ENCODE results near the gene SPEF1.

DNA sequence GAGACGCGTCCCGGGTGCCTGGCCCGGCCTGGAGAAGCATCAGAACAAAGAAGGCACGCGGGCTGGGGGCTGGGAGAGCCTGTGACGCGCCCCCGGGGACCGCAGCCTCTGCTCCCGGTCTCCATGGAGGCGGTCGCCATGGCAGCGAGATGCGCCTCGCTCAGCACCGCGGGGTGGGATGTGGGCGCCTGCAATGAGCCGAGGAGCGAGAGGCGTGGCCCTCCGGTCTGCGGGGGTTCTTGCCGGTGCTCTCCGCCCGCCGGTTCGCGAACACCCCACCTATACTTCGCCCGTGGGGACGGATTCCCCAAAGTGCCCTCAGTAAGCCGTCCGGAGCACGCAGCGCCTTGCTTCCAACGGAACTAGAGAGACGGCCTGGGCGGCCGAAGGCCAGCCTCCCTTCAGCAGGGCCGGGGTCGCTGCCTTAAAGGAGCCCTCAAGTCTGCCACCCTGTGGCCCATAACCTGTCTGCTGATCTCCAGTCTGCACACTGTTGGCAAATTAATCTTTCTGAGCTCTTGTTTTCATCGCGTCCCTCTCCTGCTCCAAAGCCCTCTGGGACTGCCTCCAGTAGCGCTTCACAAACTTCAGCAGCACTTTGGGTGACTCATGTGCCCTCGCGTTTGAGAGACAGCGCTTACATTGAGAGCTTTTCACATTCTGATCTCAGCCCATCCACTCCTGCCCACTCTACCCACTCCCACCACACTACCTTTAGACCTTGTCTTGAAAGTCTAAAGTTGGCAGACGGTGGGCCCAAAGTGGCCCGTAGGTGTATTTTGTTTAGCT, 12.7 kb downstream of the SPEF1 start:
- no peak; the same call in 1 of the 2 replicates for TF ChIP-seq CTCF (conservative IDR thresholded peaks at IDR 0.05)
- 0 out of 2 replicates have a peak, but pooled peaks have one; percentile 3 for TF ChIP-seq ZFX (IDR thresholded peaks at IDR 0.05)
